ENCODE data around the gene EPGN.

EPGN gene

GRCh38 chr4:74308215-74308614, at the start of gene EPGN:
Gene EPGN (plus strand): TSS chr4:74308470. CDS start chr4:74308534, 64 bp downstream.
- DNase-seq: no peak

GRCh38 chr4:74258963-74259362, 49.3 kb upstream of the EPGN start:
- no peak for DNase-seq

- DNase-seq: no peak
Measured at GRCh38 chr4:74260036-74260435, 48.2 kb upstream of the EPGN start.

GRCh38 chr4:74262522-74262921, 45.7 kb upstream of the EPGN start:
- DNase-seq: no peak

- DNase-seq: no peak
Measured at GRCh38 chr4:74263551-74263950, 44.7 kb upstream of the EPGN start.

- DNase-seq: no peak
Measured at GRCh38 chr4:74266081-74266480, 42.2 kb upstream of the EPGN start.

GRCh38 chr4:74267998-74268606, 40.2 kb upstream of the EPGN start:
- no peak for DNase-seq

- no peak for DNase-seq
Measured at GRCh38 chr4:74268643-74269042, 39.6 kb upstream of the EPGN start.

- DNase-seq: no peak
Measured at GRCh38 chr4:74278490-74278889, 29.8 kb upstream of the EPGN start.

- DNase-seq: no peak
Measured at GRCh38 chr4:74279716-74280115, 28.6 kb upstream of the EPGN start.

GRCh38 chr4:74282926-74283325, 25.3 kb upstream of the EPGN start:
- no peak for DNase-seq

- no peak for DNase-seq
Measured at GRCh38 chr4:74283614-74284013, 24.7 kb upstream of the EPGN start.

GRCh38 chr4:74284053-74284452, 24.2 kb upstream of the EPGN start:
- DNase-seq: no peak

GRCh38 chr4:74287164-74287563, 21.1 kb upstream of the EPGN start:
- no peak for DNase-seq

- no peak for DNase-seq
Measured at GRCh38 chr4:74287791-74288190, 20.5 kb upstream of the EPGN start.

GRCh38 chr4:74291471-74291870, 16.8 kb upstream of the EPGN start:
- DNase-seq: no peak

- no peak for DNase-seq
Measured at GRCh38 chr4:74292111-74292870, 16.0 kb upstream of the EPGN start.

- no peak for DNase-seq
Measured at GRCh38 chr4:74293558-74293957, 14.7 kb upstream of the EPGN start.

- DNase-seq: no peak
Measured at GRCh38 chr4:74294681-74295080, 13.6 kb upstream of the EPGN start.

- no peak for DNase-seq
Measured at GRCh38 chr4:74297539-74297938, 10.7 kb upstream of the EPGN start.

GRCh38 chr4:74304095-74304625, 4.1 kb upstream of the EPGN start:
- DNase-seq: no peak

- DNase-seq: no peak
Measured at GRCh38 chr4:74305000-74305399, 3.3 kb upstream of the EPGN start.

GRCh38 chr4:74307170-74307569, 1.1 kb upstream of the EPGN start:
- DNase-seq: no peak

GRCh38 chr4:74309223-74309622, 953 bp downstream of the EPGN start:
- DNase-seq: no peak
